ENCODE measurements around the gene ITLN1.

ITLN1 gene

DNA sequence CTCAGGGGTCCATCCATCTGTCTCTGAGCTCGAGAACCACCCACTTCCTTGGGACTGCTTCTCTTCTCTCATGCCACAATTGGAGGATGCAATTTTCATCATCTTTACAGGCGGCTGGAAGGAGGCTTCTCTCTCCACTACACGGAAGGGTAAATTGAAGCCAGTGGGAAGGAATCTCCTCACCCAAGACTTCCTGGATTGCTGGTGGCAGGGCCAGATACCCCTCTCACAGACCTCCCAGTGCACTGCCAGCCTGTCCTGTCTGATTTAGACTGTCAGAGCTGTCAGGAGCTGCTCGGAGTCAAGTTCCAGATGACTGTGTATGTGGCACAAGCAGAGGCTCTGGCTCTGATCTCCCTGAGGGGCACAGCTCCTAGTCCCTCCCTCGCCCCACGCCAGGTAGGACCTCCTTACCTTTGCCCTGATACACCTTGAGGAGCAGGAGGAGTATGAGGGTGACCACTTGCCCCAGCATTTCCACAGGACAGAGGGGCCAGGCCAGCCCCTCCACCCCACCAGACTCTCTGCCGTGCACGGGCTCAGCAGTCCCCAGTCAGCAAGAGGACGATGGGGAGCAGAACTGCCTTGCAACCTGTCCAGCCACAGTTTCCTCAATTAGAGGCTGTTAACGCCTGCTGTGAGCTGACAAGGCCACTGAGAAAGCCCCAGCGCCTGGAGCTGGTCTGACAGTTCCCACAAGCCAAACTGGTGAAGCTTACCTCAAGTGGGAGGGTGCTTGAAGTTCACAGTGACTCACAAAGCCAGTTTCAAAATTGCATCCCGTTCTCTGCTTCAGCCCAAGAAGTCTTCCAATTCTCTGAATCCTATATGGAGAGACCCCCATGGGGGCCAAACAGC is 22.5 kb downstream of the ITLN1 start, which contains the start of gene CD244:
Gene CD244, minus strand, starts transcription at position 685 of the 858 bp plus-strand sequence. Its CDS starts 210 bp downstream, at position 475.
- DNase-seq (ENCODE audit: low read depth) = no peak
- no peak within 1 kb of the TSS for H3K4me3 ChIP-seq (ENCODE audit: control insufficient read depth, low read depth, low read length)
- TF ChIP-seq, protein P1, sequence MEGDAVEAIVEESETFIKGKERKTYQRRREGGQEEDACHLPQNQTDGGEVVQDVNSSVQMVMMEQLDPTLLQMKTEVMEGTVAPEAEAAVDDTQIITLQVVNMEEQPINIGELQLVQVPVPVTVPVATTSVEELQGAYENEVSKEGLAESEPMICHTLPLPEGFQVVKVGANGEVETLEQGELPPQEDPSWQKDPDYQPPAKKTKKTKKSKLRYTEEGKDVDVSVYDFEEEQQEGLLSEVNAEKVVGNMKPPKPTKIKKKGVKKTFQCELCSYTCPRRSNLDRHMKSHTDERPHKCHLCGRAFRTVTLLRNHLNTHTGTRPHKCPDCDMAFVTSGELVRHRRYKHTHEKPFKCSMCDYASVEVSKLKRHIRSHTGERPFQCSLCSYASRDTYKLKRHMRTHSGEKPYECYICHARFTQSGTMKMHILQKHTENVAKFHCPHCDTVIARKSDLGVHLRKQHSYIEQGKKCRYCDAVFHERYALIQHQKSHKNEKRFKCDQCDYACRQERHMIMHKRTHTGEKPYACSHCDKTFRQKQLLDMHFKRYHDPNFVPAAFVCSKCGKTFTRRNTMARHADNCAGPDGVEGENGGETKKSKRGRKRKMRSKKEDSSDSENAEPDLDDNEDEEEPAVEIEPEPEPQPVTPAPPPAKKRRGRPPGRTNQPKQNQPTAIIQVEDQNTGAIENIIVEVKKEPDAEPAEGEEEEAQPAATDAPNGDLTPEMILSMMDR (IDR thresholded peaks at IDR 0.05; ENCODE audit: control insufficient read depth, insufficient read depth, low read depth, low read length, missing control alignments) = no peak

DNA sequence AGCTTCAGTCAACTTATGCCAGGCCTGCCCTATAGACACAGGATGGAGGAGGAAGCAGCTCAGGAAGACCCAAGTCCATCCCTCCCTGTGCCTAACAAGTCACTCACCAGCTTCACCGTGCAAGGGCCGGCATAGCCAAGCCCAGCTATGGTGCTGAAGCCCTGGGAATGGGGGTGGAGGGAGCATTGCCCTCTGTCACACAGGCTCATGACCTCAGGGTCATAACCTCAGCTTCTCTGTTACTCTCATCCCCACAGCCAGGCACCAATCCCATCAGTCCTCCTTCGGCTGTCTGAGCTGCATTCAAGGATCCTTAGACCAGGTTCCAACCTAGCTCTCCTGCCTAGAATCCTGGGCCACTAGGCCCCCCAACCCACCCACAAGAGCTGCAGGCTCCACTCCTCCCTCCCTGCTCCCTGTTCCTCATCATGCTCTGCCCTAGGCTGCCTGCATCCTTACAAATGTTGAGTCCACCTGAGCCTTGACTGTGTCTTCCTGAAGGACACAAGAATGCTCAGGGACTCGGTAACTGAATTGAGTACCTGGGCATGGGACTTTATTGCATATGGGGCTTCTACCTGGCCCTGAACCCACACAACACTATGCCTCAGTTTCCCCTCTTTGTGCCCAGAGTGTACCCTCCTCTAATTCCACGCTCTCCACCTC is 24.0 kb downstream of the ITLN1 start:
- no peak for DNase-seq (ENCODE audit: low read depth)
- H3K4me3 ChIP-seq (ENCODE audit: control insufficient read depth, low read depth, low read length) = no peak overlapping the region
- TF ChIP-seq, protein P1 (IDR thresholded peaks at IDR 0.05; ENCODE audit: control insufficient read depth, insufficient read depth, low read depth, low read length, missing control alignments) = no peak

DNA sequence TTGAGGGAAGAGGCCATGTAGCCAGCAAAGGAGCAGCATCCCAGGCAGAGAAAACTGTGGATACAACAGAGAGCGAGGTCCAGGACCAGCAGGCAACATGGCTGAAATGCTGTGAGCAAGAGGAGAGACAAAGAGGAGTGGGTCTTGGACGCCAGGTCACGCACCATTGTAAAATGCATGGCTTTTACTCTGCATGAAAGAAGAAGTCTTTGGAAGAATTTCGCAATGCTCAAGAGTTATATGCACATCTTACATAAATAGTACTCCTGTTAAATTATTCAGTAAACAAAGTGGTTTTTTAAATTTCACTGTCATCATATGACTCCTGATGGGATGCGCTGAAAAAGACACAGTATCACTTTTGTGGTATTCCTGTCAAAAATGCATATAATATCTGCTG is 25.8 kb downstream of the ITLN1 start:
- TF ChIP-seq, protein P1 (IDR thresholded peaks at IDR 0.05; ENCODE audit: control insufficient read depth, insufficient read depth, low read depth, low read length, missing control alignments) = no peak
- no peak overlapping the region for H3K4me3 ChIP-seq (ENCODE audit: control insufficient read depth, low read depth, low read length)
- no peak for DNase-seq (ENCODE audit: low read depth)

DNA sequence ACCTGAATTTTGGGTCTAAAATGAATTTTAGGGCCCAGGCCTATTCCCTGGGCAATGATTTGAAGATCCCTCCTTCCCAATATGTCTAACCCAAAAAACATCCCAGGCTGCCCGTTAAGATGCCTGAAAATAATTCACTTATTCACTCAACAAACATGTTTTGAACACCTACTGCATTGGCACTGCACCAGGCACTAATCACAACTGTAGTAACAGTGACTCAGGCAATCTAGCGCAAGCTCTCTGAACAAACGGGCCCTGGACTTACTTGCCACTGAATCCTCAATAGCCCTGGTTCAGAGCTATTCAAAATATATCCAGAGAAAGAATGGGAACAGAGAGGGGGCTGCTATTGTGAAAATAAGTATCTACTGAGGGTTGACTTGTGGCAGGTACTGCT is 26.5 kb downstream of the ITLN1 start:
- TF ChIP-seq, protein P1 (IDR thresholded peaks at IDR 0.05; ENCODE audit: control insufficient read depth, insufficient read depth, low read depth, low read length, missing control alignments) = no peak
- no peak overlapping the region for H3K4me3 ChIP-seq (ENCODE audit: control insufficient read depth, low read depth, low read length)
- DNase-seq (ENCODE audit: low read depth) = no peak

DNA sequence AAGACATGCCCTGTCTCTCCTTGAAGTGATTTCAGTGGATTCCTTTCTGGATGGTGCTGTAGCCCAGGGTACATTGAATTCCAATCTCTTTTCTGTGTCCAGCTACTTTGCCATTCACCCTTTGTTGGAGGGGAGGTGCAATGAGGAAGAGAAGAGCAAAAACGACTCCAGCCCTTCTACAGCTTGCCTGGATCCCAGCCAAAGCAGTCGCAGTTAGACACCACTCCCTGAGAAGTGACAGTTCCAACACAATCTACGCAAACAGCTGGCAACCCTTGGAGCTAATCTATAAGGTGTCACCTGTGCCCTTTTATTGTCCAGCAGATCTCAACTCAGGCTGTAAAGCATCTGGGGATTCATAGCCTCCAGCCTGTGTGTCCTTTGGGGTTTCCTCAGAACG is 26.9 kb downstream of the ITLN1 start:
- no peak for DNase-seq (ENCODE audit: low read depth)

DNA sequence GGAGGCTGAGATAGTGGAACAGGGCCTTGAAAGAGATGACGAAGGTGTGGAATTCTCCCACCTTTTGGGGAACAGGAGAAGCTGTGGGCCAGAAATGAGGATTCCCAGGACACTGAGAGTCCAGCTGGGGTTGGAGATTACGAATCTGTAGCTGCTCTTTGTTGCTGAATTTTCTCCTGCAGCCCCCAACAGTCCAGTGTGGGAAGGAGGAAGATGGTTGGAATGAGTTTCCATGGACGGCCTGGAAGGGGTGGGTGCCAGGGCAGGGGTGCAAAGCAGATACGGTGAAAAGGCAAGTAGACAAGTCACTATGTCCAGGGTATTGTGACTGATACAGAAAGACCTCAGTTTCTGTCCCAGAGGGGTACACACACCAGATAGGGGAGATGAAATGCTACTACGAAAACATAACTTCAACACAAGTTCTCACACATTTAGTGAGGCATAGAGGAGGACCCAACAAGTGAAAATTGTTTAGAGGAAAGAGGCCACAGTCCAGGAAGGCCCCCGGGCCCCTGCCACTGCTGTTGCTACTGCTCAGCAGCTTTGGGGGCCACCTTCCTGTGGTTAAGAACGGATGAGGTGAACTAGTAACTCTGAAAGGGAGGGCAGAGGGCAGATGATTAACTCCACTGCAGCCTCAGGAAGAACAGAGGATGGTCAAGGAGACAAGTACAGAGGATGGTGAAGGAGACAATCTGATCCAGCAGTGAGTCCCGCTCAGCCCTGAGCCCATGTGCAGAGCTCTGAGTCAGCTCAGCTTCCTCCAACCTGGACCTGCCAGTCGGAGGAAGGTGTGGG is 29.6 kb downstream of the ITLN1 start:
- DNase-seq (ENCODE audit: low read depth) = no peak
- H3K4me3 ChIP-seq (ENCODE audit: control insufficient read depth, low read depth, low read length) = no peak overlapping the region

More for the DNA sequence above, 26.9 kb downstream of the ITLN1 start:
- TF ChIP-seq, protein P1 (IDR thresholded peaks at IDR 0.05; ENCODE audit: control insufficient read depth, insufficient read depth, low read depth, low read length, missing control alignments) = no peak
- no peak overlapping the region for H3K4me3 ChIP-seq (ENCODE audit: control insufficient read depth, low read depth, low read length)

More for the DNA sequence above, 29.6 kb downstream of the ITLN1 start:
- TF ChIP-seq, protein P1 (IDR thresholded peaks at IDR 0.05; ENCODE audit: control insufficient read depth, insufficient read depth, low read depth, low read length, missing control alignments) = no peak
